ENCODE data around the gene ARRDC5. TPM values are rescaled to one million over a fixed set of nuclear protein-coding genes. Genes with fewer than 3 reads are reported as not detected.

The ARRDC5 gene
- total and polyA plus RNA-seq, 11 donors = 0.04 to 0.70 (median 0.43) TPM; not detected in 8

GRCh38 chr19:4871711-4872110 lies 31.0 kb downstream of the ARRDC5 start:
- Histone ChIP-seq H3K4me1 (peaks cover 0 to 28% (median 4%) of the 10 kb centered on the region in 12 donors), H3K9me3 (no peaks in the 10 kb centered on the region), H3K4me3 (no peak overlapping the region), H3K27ac (no peak overlapping the region), H3K36me3 (no peaks in the 10 kb centered on the region), H3K27me3 (no peaks in the 10 kb centered on the region)
- intact Hi-C loops (cut with DNase I) = loop anchor here (1.0 to 5.0 kb wide), 7 partner anchors 39 to 161 kb away; no protein-coding TSS in a partner anchor
- WGBS, 4 donors = 66 to 90% (median 77%) methylated on average over 6 of the region's 6 CpGs
- TF ChIP-seq CTCF (IDR thresholded peaks at IDR 0.05) (no peak), POLR2A (IDR thresholded peaks at IDR 0.05) (no peak)
- no peak for DNase-seq
- no peak for ATAC-seq

- peaks cover 0 to 35% (median 9%) of the 10 kb centered on the region in 12 donors for H3K4me1 ChIP-seq
- peak in 3 of 5 donors; percentile 46 to 82 (median 68) for DNase-seq
- no peaks in the 10 kb centered on the region for H3K36me3 ChIP-seq
- no peaks in the 10 kb centered on the region for H3K9me3 ChIP-seq
- peak overlapping the region in 1 of 12 donors; percentile 56 for H3K27ac ChIP-seq
- H3K27me3 ChIP-seq = no peaks in the 10 kb centered on the region
- 70 to 81% (median 79%) methylated on average over 10 of the region's 10 CpGs for WGBS, 4 donors
- TF ChIP-seq POLR2A (IDR thresholded peaks at IDR 0.05) (no peak), CTCF (IDR thresholded peaks at IDR 0.05) (no peak)
- ATAC-seq = peak in 2 of 4 donors; percentile 51 to 54
- H3K4me3 ChIP-seq = no peak overlapping the region
- intact Hi-C loops (cut with DNase I) = loop anchor here in 5 of 10 donors (2.0 to 5.0 kb wide), 3 partner anchors 42 to 162 kb away; no protein-coding TSS in a partner anchor
These were observed 32.5 kb downstream of the ARRDC5 start for GRCh38 chr19:4870025-4870700.

GRCh38 chr19:4868286-4868834 lies 34.3 kb downstream of the ARRDC5 start:
- H3K27me3 ChIP-seq = no peaks in the 10 kb centered on the region
- no peaks in the 10 kb centered on the region for H3K9me3 ChIP-seq
- 66 to 83% (median 77%) methylated on average over 10 of the region's 10 CpGs for WGBS, 4 donors
- peak overlapping the region in 2 of 12 donors; percentile 88 to 93 for H3K27ac ChIP-seq
- no peak for DNase-seq
- peaks cover 0 to 35% (median 9%) of the 10 kb centered on the region in 12 donors for H3K4me1 ChIP-seq
- H3K36me3 ChIP-seq = no peaks in the 10 kb centered on the region
- no peak for ATAC-seq
- peak overlapping the region in 9 of 12 donors; percentile 53 to 92 (median 79) for H3K4me3 ChIP-seq
- intact Hi-C loops (cut with DNase I) = loop anchor here in 3 of 10 donors (2.0 to 5.0 kb wide), 2 partner anchors 99 to 162 kb away; partner anchors contain the start of gene KDM4B (in 2 of the 3)
- TF ChIP-seq POLR2A (IDR thresholded peaks at IDR 0.05) (no peak), CTCF (IDR thresholded peaks at IDR 0.05) (no peak)
